HG03575 (cell line): ENCODE data around the gene TMPRSS9.
"Not testable (repeated sequence)": the region's sequence is repeated elsewhere in the genome, so short reads cannot be mapped to it uniquely, and the experiment has no call there.

Experiments
- ATAC-seq: cut with Tn5 transposase; IDR thresholded peaks from one replicate; pipeline ENCODE4 v1.9.1; 2021; ENCODE audit not compliant: unreplicated experiment, insufficient number of reproducible peaks, low FRiP score; ENCODE audit errors: extremely low read depth

TMPRSS9 gene

DNA sequence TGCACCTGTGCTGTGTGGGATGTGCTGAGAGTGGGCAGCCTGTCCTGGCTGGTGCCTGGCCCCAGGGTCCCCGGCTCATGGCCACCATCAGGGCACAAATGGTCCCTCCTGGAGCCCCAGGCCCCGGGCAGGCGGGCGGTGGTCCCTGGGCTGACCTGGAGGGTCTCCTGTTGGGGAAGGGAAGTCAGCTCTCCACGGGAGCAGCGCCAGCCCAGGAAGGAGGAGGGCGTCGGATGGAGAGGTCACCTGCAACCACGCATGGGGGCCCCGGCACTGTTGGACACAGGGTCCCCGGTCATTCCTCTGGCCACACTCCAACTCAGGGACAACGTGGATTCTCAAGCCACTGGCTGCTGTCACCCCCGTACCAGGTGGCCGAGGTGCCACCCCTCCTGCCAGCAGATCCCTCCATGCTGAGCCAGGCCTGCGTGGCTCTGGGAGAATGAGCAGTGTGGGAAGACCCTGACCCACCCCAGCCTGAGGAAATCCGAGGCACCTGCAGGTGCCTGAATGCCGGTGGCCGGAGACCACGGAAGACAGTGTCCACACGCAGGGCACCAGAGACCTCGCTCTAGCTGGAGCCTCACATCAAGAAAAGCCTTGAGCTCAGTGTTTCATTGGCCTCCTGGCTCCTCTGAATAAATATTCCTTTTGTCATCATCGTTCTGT, 83.2 kb downstream of the TMPRSS9 start:
- ATAC-seq, result no peak

DNA sequence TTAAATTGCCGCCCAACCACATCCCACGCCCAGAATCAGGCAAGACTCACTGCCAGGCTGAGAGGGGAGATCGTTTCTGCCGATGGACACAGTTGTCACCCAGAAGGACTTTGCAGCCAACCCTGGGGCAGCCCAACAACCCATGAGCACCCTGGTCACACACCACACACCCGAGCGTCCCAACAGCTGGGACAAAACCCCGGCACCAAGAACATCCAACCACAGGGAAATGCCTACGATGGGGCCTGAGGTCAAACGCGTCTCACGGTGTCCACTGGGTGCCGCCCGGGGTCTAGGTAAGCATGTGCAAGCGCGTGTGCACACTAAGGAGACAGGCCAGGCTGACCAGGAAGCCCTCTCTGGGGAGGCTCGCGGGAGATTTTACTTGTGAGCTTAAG, 83.7 kb downstream of the TMPRSS9 start:
- no peak for ATAC-seq

DNA sequence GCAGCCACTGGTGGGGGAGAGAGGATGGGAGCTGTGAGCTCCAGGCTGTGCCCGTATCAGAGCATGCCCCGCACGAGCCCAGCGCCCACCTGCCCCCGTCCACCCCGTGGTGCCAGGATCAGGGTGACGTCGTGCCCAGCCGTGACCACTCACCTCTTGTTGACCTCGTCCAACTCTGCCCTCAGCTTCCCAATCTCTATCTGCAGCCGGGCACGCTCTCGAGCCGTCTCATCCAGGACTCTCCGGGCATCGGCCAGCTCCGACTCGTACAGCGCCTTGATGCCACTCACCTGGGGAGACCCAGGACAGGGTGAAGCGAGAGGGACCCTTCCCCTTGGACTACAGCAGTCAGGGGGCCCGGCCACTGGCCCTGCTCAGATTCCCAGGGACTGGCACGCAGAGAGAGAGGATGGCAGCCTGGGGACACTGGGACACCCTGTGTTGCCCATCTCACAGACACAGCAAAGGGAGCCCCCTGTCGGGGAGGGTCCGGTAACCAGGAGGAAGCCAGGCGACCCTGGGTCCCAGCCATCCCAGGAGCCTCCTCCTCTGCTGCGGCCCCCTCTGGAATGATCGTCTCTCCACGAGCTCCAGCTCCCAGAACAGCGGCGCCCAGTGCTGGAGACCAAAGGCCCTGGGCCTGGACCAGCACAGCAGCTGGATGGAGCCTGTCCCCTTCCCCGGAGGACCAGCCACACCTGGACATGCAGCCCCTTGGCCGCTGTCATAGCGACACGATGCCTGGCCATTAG, 84.4 kb downstream of the TMPRSS9 start:
- no peak for ATAC-seq

DNA sequence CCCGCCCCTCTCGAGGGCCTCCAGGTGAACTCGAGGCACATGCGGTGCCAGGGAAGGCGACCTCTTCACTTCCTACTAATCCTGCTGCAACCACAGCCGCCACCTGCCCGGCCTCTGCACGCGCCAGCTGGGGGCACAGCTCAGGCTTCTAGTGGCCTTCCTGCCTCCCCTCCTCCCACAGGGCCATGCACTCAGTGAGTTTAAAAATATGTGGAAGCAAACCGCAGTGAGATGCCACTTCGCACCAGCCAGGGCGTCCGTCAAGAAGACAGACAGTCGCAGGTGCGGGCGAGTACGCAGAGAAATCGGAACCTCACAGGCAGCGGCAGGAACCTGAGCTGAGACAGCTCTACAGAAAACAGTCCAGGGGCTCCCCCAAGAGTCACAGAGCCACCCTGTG, 86.3 kb downstream of the TMPRSS9 start:
- no peak for ATAC-seq

DNA sequence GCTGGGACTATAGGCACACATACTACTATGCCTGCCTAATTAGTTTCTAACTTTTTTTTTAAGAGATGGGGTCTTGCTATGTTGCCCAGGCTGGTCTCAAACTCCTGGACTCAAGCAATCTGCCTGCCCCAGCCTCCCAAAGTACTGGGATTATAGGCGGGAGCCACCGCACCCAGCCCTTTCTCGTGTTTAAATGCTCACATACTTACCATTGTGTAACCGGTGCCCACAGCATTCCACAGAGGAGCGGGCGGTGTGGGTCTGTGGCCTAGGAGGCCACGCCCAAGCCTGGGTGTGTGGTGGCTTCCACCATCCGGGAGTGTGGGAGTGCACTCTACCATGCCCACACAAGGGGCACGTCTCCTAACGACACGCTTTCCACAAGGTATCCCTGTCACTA, 89.0 kb downstream of the TMPRSS9 start:
- ATAC-seq, result no peak

DNA sequence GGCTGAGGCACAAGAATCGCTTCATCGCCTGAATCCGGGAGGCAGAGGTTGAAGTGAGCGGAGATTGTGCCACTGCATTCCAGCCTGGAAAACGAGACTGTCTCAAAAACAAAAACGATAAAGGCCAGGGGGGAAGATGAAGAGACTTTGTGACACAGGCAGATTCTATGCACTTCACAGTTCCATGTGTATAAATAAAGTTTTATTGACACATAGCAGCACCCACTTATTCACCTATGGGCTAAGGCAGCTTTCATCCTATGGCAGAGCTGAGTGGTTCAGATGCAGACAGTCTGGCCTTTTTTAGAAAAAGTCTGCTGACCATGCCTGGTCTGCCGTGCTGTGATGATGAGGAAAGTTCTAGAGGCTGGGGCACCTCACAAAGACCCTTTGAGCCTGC, 91.1 kb downstream of the TMPRSS9 start:
- ATAC-seq, result no peak

DNA sequence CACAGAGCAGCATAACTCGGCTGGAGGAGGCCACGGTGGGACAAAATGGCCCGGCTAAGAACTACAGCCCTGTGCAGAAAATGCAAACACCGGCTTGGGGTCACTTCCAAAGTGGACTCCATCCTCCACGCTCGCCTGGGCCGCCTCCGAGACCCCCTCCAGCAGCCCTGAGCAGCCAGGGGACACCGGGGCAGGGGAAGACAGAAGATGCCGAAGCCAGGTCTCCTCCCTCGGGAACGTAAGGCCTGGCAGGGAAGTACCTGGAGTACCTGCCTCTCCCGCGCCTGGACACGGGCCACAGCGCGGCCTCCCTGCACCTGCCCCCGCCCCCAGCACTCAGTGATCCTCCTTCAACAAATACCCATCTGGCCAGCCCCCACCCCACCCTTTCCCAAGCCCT, 91.7 kb downstream of the TMPRSS9 start:
- no peak for ATAC-seq

DNA sequence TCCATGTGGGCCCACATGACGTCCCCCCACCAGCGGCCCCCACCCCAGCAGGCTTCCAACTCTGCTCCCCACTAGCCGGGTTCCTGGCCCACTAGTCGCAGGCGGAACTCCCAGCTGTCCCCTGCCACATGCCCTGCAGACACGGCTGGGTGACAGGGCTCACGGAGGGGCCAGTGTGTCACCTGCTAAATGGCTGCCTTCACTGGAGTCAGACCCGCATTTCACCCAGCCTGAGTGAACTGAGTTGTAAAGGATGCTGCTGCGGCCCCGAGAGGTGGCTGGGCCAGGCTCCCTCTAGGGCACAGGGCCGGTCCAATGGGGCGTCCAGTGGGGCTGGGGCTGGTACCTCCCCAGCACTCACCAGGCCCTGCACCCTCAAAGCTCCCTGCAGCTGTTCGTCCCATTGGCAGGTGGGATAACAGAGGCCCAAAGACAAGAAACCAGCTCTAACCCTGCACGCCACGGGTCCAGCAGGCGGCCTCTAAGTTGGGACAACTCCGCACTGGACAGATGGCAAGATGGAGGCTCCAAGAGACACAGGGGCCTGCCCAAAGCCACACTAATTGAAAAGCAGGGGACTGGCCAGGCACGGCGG, 93.5 kb downstream of the TMPRSS9 start:
- no peak for ATAC-seq

DNA sequence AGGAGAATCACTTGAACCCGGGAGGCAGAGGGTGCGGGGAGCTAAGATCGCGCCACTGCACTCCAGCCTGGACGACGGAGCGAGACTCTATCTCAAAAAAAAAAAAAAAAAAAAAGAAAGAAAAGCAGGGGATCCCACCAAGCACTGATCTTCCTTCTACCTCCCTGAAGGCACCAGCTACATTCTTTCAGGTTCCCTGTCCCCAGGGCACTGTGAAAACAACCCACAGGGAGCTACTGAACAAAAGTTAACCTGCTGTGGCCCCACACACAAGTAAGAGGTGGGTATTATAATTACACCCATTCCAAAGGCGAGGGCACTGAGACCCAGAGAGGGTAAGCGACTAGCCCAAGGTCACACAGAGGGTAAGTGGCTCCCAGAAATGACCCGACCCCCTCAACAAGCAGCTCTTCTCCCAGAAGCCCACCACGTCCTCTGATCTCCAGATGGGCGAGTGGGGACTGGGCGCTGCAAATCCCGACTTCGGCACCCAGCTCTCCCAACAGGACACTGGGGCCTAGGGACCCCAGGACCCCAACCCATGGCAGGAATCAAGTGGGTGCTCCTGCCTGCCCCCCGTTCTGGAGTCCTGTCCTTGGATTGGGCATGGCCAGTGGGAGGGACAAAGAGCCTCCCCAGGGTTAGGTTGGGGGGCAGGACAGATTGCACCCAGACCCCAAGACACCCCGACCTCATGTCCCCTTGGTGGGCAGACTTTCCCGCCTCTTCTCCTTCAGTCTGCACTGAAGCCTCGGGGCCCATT, 94.3 kb downstream of the TMPRSS9 start:
- no peak for ATAC-seq

DNA sequence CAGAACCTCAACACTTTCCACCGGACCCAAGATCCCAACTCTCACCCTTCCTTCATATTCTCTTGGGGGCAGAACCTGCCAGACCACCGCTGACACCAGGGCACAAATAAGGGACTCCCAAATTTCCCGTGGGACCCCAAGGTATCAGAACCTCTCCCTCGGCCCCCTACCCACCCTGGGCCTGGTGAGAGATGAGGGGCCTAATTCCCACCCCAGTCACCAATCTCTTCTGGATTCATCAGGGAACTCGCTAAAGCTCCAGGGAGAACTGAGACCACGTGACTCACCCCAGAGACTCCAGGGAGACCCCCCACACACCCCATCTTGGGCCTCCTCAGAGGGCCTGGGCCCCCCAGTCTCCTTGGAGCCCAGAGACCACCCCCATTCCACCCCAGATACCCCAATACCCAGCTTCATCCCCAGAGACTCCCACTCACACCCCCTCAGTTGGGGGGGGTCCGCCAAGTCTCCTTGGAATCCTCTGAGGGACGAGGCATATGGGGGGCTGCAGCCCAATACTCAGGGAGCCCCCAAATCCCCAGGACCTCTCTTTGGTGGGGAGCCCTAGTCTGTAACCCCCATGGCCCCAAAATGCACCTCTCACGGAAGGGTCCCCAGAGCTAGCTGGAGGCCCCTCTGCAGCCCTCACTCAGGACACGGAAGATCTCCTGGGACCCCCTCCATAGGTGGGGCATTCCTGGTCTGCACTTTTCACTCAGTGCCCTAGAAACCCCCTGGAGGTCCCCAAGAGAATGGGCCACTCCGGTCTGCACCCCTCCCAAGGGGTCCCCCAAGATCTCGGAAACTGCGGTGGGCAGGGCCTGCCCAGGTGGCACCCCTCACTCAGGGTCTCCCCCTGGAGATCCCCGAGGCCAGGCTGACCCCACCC, 95.1 kb downstream of the TMPRSS9 start:
- ATAC-seq, result no peak

DNA sequence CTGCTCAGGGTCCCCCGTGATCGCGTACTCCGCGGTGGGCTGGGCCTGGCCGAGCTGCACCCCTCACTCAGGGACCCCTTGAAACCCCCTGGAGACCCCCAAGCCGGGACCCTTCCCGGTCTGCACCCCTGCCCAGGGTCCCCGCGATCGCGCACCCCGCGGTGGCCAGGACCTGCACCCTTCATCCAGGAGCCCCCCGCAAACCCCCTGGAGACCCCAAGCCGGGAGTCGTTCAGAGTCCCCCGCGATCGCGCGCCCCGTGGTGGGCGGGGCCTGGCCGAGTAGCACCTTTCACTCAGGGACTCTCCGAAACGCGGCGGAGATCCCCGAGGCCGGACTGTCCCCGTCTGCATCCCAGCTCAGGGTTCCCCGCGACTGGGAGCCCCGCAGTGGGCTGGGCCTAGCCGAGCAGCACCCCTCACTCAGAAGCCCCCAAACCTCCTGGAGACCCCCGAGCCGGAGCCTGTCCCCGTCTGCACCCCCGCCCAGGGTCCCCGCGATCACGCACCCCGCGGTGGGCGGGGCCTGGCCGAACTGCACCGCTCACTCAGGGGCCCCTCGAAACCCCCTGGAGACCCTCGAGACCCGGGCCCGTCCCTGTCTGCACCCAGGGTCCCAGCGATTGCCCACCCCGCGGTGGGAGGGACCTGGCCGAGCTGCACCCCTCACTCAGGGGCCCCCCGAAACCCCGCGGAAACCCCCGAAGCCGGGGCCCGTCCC, 95.9 kb downstream of the TMPRSS9 start:
- ATAC-seq, result no peak

DNA sequence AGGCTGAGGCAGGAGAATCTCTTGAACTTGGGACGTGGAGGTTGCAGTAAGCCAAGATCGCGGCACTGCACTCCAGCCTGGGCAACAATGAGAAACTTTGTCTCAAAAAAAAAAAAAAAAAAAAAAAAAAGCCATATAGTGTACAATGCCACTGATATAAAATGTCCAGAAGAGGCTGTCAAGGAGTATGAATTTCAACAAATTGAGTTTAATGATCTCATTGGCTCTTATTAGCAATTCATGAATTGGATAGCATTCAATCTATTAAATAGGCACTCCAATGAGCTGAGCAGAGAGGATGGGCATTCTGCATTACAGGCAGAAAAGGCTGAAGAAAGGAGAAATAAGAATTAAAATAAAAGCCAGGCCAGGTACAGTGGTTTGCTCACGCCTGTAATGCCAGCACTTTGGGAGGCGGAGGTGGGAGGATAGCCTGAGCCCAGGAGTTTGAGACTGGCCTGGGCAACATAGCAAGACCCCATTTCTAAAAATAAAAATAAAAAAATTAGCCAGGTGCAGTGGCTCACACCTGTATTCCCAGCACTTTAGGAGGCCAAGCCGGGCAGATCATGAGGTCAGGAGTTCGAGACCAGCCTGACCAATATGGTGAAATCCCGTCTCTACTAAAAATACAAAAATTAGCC, 97.5 kb downstream of the TMPRSS9 start:
- no peak for ATAC-seq

DNA sequence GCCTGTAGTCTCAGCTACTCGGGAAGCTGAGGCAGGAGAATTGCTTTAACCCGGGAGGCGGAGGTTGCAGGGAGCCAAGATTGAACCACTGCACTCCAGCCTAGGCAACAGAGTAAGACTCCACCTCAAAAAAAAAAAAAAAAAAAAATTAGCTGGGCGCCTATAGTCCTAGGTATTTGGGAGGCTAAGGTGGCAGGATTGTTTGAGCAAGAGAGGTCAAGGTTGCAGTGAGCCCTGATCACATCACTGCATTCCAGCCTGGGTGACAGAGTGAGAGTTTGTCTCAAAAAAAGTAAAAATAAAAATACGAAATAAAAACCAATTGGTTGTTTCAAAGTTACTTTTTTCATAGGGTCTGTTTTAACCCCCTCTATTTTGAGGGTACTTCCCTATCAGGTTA, 98.0 kb downstream of the TMPRSS9 start:
- no peak for ATAC-seq

DNA sequence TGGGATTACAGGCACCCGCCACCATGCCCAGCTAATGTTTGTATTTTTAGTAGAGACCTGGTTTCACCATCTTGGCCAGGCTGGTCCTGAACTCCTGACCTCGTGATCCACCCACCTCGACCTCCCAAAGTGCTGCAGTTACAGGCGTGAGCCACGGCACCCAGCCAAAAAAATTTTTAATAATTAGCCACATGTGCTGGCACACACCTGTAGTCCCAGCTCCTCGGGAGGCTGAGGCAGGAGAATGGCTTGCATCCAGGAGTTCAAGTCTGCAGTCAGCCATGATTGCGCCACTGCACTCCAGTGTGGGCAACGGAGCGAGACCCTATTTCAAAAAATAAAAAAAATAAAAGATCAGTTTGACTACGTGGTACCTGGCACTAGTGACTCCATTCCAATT, 98.7 kb downstream of the TMPRSS9 start:
- ATAC-seq, result not testable (repeated sequence)

DNA sequence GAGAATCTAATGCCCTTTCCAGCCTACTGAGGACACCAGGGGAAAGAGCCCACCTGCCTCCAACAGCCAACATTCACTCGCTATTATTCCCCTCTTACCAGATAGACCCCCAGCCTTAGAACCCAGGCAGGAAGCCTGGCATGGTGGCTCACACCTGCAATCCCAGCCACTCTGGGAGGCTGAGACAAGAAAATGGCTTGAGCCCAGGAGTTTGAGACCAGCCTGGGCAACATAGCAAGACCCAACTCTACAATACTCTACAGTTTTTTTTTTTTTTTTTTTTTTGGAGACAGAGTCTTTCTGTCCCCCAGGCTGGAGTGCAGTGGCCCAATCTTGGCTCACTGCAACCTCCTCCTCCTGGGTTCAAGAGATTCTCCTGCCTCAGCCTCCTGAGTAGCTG, 100.2 kb downstream of the TMPRSS9 start:
- ATAC-seq, result no peak

DNA sequence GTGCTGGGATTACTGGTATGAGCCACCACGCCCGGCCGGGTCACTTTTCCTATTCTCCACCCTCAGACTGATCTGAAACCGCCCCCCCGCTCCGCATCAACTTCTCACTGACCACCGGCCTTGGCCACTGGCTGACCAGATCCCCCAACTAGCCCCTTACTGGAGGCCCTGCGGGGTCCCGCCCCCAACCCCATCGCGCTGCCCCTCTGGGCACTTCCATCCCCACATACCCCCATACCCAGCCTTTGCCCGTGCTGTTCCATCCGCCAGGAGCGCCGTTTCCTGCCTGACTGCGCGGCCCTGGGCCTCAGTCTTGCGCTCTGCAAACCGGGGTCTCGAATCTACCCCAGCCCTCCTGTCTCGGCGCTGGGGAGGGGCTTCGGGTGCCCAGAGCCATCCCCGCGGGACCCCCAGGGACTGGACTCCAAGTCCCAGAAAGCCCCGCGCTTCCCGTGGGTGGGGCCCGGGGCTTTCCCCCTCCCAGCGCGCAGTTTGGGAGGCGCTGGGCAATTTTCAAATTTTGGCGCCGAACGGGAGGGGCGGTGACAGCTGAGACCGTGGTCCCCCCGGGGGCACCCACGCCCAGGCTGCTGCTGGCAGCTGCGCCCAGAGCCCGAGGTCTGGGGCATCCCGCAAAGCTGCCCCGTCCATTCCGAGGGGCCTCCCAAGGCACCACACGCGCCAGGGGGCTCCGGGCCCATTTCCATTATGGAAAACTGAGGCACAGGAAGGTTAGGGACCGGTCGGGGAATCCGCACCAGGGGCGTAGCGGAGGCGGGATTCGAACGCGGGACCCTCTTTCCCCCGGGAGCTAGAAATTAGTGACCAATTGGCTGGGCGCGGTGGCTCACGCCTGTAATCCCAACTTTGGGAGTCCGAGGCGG, 101.9 kb downstream of the TMPRSS9 start:
- no peak for ATAC-seq
